T-helper 2 cell (primary cell): ENCODE data around the gene ARGLU1.

Source experiments
- DNase-seq, 5 experiments: peaks; one replicate each; pipeline versions ENCODE4 v3.0.0 to v3.0.0-alpha.2; 2012 to 2022

ARGLU1 gene

GRCh38 chr13:106540613-106541012, 27.3 kb downstream of the ARGLU1 start:
- DNase-seq, result no peak

GRCh38 chr13:106537521-106537920, 30.4 kb downstream of the ARGLU1 start:
- DNase-seq, result no peak

- peak; percentile 69 to 87 (median 82) for DNase-seq
Observed at GRCh38 chr13:106536244-106537034, 31.5 kb downstream of the ARGLU1 start.

- peak; percentile 70 to 94 (median 80) for DNase-seq
Observed at GRCh38 chr13:106535552-106536243, 32.2 kb downstream of the ARGLU1 start, which contains the start of gene EFNB2. Gene EFNB2, minus strand, starts transcription at chr13:106535662. Its CDS starts 698 bp downstream, at chr13:106534964.

- DNase-seq, result peak in 3 of 5 experiments; percentile 8 to 29 (median 9)
Observed at GRCh38 chr13:106534639-106535551, 33.0 kb downstream of the ARGLU1 start.

- DNase-seq, result peak in 3 of 5 experiments; percentile 2 to 25 (median 10)
Observed at GRCh38 chr13:106533943-106534638, 33.8 kb downstream of the ARGLU1 start.

GRCh38 chr13:106533101-106533942, 34.6 kb downstream of the ARGLU1 start:
- DNase-seq, result peak in 1 of 5 experiments; percentile 13

GRCh38 chr13:106532111-106532929, 35.6 kb downstream of the ARGLU1 start:
- no peak for DNase-seq

- no peak for DNase-seq
Observed at GRCh38 chr13:106530980-106531481, 36.9 kb downstream of the ARGLU1 start.

GRCh38 chr13:106530171-106530851, 37.6 kb downstream of the ARGLU1 start:
- no peak for DNase-seq

GRCh38 chr13:106529415-106530170, 38.3 kb downstream of the ARGLU1 start:
- no peak for DNase-seq

GRCh38 chr13:106528718-106529414, 39.1 kb downstream of the ARGLU1 start:
- DNase-seq, result no peak

- no peak for DNase-seq
Observed at GRCh38 chr13:106527826-106528225, 40.1 kb downstream of the ARGLU1 start.

GRCh38 chr13:106527445-106527801, 40.5 kb downstream of the ARGLU1 start:
- DNase-seq, result no peak

- DNase-seq, result no peak
Observed at GRCh38 chr13:106526738-106527444, 41.0 kb downstream of the ARGLU1 start.

- no peak for DNase-seq
Observed at GRCh38 chr13:106525865-106526264, 42.1 kb downstream of the ARGLU1 start.

- no peak for DNase-seq
Observed at GRCh38 chr13:106524108-106524507, 43.8 kb downstream of the ARGLU1 start.
